Esophagus muscularis mucosa (tissue), 3 donors: Measurements from ENCODE around the gene GUCA2B.

Experiments
- POLR2AphosphoS5 ChIP-seq, 2 donors: sonication (generic); formaldehyde crosslinking; IDR thresholded peaks; one replicate each; pipeline ENCODE4 v1.6.1; 2017; ENCODE audit warnings: antibody characterized with exemption in 2 of 2
- TF ChIP-seq, protein P1 (sequence below), 3 experiments: fragments of 200-600 bp in 2 of 3; fragments of 450-650 bp in 1 of 3; sonication (generic) in 2 of 3; IDR thresholded peaks; one replicate each; pipeline ENCODE4 v1.5.1; 2017 to 2019; ENCODE audit warnings: antibody characterized with exemption in 3 of 3, mild to moderate bottlenecking in 2 of 3, moderate library complexity in 1 of 3

GRCh38 chr1:42154685-42155084, 1.5 kb downstream of the GUCA2B start:
- no peak for TF ChIP-seq POLR2AphosphoS5 (IDR thresholded peaks at IDR 0.05)
- TF ChIP-seq, protein P1, sequence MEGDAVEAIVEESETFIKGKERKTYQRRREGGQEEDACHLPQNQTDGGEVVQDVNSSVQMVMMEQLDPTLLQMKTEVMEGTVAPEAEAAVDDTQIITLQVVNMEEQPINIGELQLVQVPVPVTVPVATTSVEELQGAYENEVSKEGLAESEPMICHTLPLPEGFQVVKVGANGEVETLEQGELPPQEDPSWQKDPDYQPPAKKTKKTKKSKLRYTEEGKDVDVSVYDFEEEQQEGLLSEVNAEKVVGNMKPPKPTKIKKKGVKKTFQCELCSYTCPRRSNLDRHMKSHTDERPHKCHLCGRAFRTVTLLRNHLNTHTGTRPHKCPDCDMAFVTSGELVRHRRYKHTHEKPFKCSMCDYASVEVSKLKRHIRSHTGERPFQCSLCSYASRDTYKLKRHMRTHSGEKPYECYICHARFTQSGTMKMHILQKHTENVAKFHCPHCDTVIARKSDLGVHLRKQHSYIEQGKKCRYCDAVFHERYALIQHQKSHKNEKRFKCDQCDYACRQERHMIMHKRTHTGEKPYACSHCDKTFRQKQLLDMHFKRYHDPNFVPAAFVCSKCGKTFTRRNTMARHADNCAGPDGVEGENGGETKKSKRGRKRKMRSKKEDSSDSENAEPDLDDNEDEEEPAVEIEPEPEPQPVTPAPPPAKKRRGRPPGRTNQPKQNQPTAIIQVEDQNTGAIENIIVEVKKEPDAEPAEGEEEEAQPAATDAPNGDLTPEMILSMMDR (IDR thresholded peaks at IDR 0.05) = no peak
